ENCODE results near the gene TERB1. TPM values are rescaled to one million over a fixed set of nuclear protein-coding genes. Genes with fewer than 3 reads are reported as not detected.

Gene TERB1
- total and polyA plus RNA-seq, 2 of the 13 experiments (the other 11 are each of a cell fraction or from before 2014, with no cell fraction given): not detected

- TF ChIP-seq ZNF503 (CRISPR knock-in tag; IDR thresholded peaks at IDR 0.05) (peak; percentile 95), ZMYM2 (CRISPR knock-in tag; IDR thresholded peaks at IDR 0.05) (peak; percentile 57; the same call in 1 of the 2 replicates), ZFY (CRISPR knock-in tag; IDR thresholded peaks at IDR 0.05) (peak; percentile 100), ZNF337 (CRISPR knock-in tag; IDR thresholded peaks at IDR 0.05; ENCODE audit: borderline replicate concordance, low read depth) (no peak), KDM6A (CRISPR knock-in tag; IDR thresholded peaks at IDR 0.05; ENCODE audit: low read depth) (no peak), HOXA3 (CRISPR knock-in tag; IDR thresholded peaks at IDR 0.05) (peak; percentile 87), MLLT10 (CRISPR knock-in tag; IDR thresholded peaks at IDR 0.05) (no peak), ZNF232 (CRISPR knock-in tag; IDR thresholded peaks at IDR 0.05; ENCODE audit: borderline replicate concordance) (peak; percentile 97), NFE2 (CRISPR knock-in tag; IDR thresholded peaks at IDR 0.05) (no peak), MED1 (CRISPR knock-in tag; IDR thresholded peaks at IDR 0.05) (peak; percentile 86), CC2D1A (CRISPR knock-in tag; IDR thresholded peaks at IDR 0.05) (0 out of 2 replicates have a peak, but pooled peaks have one; percentile 18), FOXA3 (CRISPR knock-in tag; IDR thresholded peaks at IDR 0.05) (peak; percentile 22; the same call in 1 of the 2 replicates), RFX3 (CRISPR knock-in tag; IDR thresholded peaks at IDR 0.05) (no peak), HNF1B (CRISPR knock-in tag; IDR thresholded peaks at IDR 0.05) (peak; percentile 33; the same call in 1 of the 2 replicates), ZNF558 (CRISPR knock-in tag; IDR thresholded peaks at IDR 0.05; ENCODE audit: borderline replicate concordance) (no peak; the same call in 1 of the 2 replicates), SMAD9 (CRISPR knock-in tag; IDR thresholded peaks at IDR 0.05) (no peak), NCOA1 (CRISPR knock-in tag; IDR thresholded peaks at IDR 0.05) (peak; percentile 92; the same call in 1 of the 2 replicates), ETV6 (CRISPR knock-in tag; conservative IDR thresholded peaks at IDR 0.05) (peak; percentile 64; the same call in 1 of the 2 replicates), RNF219 (CRISPR knock-in tag; IDR thresholded peaks at IDR 0.05) (no peak), ARID5B (CRISPR knock-in tag; IDR thresholded peaks at IDR 0.05) (0 out of 2 replicates have a peak, but pooled peaks have one; percentile 46)
Observed at GRCh38 chr16:66830422-66831404, 29.3 kb upstream of the TERB1 start, which contains the start of gene NAE1 (continued).
